GM19351 (cell line): ENCODE measurements around the gene ATP5IF1.
A peak's percentile ranks its signal among the peaks of the same experiment; 100 is the strongest.

Source experiments
- ATAC-seq: cut with Tn5 transposase; IDR thresholded peaks from one replicate; pipeline ENCODE4 v1.9.1; 2021; ENCODE audit warnings: mild to moderate bottlenecking, moderate library complexity; ENCODE audit not compliant: unreplicated experiment

ATP5IF1 gene

DNA sequence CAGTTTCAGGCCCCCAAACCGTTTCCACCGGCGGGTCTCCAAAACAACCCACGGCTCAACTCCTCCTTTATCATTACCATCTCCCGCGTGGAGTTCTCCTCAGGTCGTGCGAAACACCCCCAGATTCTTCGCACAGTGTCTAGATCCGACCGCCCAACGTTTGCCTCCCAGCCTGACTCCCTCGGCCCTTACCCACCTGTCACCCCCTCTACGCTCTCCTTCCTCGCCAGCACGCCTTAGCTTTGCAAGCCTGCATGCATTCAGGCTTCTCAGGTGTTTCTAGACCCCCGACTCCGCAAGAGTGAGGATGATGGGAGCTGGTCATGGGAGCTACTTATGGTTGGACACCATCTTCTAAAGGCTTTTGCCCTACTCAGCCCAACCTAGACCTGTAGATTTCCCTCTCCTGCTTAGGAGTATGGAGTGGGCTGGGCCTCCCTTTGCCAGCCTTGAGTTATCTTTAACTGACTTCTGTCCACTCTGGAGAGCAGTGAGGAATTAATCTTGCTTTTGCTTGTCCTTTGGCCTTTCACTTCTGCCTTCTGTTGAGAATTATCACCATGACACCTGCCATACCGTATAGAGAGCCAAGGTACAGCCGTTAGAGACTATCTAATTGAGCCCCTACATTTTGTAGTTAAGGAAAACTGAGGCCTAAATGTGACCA lies 865 bp downstream of the ATP5IF1 start:
- ATAC-seq = no peak

DNA sequence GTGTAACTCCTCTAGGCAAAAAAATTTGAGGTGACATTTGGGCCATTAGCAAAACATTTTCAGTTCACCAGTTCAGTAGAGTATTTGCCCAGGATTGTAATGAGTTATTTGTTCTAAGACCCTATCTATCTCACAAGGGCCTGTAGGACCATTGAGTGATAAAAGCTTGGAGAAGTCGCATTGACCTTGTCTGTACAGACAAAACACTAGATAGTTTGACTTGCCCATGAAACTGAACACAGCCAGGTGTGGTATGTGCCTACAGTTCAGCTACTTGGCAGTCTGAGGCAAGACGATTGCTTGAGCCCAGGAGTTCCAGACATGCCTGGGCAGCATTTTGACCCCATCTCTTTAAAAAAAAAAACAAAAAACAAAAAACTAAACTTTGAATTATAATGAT lies 3.1 kb downstream of the ATP5IF1 start:
- no peak for ATAC-seq

DNA sequence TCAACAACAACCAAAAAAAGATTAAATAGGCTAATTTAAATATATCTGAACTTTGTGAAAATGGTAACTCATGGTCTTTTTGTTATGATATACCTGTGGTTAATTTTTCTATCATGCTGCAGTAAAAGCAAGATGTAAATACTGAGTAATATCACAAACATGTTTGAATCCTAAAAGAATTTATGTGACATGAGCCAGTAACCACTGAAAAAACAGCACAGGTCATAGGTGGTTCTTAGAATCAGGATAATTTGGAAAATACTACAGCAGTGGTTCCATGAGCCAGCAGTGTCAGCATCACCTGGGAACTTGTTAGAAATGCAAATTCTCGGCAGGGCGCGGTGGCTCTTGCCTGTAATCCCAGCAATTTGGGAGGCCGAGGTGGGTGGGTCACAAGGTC lies 4.1 kb downstream of the ATP5IF1 start:
- no peak for ATAC-seq

DNA sequence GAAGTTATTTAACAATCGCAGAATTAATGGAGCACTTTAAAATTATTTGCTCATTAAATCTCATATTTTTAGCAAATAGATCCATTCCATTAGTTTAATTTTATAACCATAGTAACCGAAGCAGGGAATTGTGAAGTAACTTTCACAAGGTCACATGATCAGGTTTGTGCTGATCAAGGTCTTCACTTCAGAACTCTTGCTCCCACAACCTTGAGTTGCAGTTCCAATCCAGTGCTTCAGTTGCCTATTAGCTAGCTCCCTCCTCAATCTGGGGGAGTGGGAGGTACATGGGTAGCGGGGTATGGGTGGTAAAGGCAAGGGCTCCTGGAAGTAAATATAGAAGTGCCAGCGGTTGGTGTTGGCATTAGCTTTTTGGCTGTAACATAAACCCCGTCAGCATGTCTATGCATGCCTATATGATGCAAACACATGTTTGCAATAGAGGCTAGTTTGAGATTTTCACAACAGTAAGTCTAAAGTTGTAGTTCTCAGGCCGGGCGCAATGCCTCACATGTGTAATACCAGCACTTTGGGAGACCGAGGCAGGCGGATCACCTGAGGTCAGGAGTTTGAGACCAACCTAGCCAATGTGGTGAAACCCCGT lies 5.8 kb downstream of the ATP5IF1 start:
- no peak for ATAC-seq

DNA sequence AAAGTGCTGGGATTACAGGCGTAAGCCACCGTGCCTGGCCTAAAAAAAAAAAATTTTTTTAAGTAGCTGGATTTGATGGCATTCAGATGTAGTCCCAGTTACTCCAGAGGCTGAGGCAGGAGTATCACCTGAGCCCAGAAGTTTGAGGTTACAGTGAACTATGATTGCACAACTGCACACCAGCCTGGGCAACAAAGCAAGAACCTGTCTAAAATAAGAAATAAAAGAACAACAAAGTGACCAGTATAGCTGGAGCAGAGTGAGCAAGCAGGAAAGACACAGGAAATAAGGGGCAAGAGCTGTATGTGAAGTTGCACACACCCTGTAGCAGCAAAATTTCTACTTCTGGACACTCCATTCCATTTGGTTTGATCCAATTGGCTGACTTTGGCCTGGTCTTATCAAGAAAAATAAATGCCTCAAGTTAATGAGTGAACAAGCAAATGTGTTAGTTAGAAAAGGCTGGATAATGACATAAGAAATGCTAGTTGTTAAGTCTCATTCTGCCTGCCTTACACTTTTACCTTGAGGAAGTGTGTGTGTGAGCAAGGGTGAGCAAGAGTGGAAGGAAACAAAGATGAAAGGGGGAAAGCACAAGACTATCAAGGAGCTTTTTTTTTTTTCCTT lies 7.9 kb downstream of the ATP5IF1 start:
- ATAC-seq = no peak

DNA sequence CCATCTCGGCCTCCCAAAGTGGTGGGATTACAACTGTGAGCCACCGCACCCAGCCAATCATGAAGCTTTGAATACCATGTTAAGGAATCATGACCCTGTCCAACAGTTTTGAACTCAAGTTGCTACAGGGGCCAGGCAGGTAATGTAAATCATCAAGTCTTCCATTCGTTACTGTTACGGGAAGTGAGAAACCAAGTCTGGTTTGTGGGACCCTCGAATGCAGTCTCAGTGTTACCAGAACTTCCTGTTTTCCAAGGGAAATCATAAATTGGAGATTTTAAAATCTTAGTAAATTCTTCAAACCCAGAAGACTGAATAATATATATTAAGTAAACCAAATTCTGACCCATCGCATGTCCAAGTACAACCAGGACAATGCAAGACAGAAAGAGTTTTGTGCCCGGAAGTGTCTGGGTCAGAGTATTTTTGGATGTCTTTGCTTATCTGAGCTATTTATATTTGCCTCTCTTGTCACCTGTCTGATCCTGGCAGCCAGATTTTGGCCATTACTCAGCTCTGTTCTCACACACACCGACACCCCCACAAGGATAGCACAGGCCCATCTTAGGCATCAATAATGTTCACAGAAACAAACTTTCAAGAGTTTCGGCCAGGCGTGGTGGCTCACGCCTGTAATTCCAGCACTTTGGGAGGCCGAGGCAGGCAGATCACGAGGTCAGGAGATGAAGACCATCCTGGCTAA lies 8.8 kb downstream of the ATP5IF1 start:
- peak; percentile 29 for ATAC-seq

DNA sequence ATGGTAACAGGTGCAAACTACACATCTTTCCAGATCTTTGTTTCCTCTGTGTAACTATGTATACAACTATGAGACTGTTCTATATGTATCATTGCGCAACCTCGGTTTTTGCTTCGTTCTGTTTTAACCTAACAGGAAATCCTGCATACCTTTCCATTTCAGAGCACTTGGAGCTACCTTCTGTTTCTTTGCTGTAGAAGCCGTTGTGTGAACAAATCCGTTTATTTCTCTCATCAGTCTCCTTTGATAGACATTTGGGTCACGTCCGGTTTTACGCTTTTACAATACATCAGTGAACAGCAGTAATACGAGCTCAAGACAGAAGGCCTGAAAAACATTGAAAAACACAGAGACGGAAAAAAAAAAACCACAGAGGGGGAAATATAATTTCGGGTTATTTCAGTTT lies 10.5 kb downstream of the ATP5IF1 start:
- no peak for ATAC-seq

DNA sequence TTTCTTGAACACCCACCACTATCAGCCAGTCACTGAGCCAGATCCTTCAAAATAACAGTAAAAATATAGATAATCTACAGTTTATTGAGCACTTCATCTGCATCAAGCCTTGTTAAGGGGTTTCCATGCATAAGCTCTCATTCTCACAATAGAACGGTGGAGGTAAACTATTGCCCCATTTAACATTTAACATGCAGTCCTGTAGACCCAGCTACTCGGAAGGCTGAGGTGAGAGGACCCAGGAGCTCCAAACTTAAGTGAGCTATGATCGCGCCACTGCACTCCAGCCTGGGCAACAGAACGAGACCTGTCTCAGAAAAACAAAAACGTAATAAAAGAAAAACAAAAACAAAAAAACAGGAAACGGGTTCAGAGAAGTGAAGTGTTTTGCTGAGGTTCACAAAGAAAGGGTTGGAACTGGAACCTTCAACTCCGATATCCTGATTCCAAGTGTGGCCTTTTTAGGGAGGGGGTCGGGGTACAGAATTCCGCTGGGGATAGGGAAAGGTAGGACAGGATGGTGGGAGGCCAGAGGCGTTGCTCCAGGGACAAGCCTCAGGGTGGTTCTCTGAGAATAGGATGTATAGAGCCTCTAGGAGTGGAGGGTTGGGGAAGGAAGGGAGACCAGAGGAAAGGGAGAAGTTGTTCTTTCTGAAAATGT lies 11.8 kb downstream of the ATP5IF1 start:
- ATAC-seq = no peak

DNA sequence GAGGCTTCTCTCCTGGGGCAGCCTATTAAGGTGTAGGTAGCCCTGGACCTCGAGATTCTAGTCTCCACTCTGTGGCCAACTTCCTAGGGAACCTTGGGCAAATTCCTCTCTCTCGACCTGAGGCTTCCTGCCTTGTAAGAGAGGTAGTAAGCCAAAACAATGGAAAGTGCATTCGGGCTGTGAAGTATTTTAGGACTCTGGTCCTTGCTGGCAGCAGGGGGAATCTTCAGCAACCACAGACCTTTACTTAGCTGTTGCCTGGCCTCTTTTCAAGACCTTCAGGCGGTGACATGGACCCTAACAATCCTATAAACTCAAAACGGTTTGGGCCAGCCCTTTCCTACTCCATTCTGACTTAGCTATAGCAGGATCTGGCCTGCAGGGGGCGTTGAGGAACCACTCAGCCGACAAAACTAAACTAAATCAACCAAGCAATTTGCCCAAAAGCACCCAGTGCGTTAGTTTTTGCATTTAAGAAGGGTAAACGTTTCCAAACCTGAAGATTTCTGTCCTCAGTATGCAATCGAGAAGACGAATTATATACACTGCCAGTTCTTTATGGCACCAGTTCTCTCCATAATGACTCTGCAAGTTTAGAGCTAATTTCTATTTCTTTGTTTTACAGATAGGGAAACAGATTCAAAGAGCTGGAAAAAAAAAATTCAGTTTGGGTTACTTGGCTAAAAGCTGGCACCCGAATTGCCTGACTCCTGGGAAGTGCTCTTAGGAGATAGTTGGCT lies 12.5 kb downstream of the ATP5IF1 start:
- no peak for ATAC-seq

DNA sequence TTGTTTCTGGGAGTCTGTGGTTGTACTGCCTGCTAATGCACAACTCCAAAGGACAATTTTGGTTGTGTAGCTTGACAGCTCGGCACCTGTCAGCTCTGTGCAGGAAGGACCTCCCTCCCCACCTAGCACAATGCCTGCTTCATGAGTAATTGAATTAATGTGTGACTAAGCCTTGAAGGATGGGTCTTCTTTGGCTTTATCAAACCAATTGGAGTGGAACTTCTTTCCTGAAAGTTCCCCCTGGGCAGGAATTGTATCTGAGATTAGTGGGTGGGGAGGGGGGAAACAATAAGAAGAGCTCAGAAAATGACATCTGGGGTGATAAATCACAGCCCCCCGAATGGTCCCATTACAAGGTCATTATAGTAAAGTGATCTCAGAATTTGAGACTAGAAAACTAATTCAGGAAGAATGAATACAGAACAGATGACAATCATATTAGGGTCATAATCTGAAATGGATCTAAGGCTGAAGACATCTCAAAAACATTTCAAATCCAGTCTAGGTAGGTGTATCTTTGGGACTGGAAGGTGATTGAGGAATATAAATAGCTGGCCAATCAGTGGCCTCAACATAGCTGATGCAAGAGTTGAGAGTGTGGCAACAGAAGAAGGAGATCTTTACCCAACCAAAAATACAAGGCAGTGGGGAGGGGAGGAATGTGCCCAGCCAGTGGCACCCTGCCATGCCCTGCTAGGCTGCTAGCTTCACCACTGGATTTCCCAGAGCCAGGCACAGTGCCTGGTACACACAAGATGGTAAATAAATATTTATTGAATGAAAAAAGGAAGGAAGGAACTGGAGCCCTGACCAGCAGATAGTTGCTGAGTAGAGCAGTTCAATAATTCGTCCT lies 13.3 kb downstream of the ATP5IF1 start:
- no peak for ATAC-seq

DNA sequence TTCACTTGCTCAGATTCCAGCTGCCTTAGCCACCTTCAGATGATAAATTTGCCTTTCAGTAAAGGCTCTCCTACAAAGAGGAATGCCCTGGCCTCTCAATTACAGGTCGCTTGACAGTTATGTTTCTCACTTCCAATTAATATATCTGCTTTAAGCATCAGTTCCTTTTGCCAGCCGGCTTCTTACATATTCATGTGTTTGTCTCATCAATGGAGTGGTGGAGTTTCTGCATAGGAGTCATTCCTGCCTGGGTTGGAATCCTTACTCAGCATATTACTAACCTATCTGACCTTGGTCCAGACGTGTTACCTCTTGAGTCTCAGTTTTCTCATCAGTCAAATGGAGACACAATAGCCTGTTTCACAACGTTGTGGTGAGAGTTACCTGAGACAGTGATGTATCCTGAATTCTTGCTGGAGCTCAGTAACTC lies 14.0 kb downstream of the ATP5IF1 start:
- no peak for ATAC-seq

DNA sequence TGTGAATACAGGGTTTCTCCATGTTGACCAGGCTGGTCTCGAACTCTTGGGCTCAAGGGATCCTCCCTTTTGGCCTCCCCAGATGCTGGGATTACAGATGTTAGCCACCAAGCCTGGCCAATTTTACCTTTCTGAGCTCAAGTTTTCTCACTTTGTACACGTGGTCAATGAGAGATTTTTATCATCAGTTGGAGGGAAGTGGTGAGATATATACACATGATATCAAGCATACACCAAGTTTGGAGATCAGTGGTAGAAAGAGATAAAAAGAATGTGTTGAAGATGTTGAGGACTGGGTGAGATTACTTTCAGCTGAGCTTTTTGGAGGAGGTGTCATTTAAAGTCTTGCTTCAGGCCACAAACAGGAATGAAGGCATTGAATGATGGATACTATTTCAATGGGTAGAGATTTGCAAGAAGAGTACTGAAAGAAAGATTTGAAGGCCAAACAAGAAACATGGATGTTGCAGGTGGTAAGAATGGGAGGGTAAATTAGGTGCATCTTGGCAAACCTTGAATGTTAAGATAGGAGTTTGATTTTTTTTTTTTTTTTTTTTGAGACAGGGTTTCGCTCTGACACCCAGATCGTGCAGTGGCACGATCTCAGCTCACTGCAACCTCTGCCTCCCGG lies 20.4 kb downstream of the ATP5IF1 start:
- ATAC-seq = no peak

DNA sequence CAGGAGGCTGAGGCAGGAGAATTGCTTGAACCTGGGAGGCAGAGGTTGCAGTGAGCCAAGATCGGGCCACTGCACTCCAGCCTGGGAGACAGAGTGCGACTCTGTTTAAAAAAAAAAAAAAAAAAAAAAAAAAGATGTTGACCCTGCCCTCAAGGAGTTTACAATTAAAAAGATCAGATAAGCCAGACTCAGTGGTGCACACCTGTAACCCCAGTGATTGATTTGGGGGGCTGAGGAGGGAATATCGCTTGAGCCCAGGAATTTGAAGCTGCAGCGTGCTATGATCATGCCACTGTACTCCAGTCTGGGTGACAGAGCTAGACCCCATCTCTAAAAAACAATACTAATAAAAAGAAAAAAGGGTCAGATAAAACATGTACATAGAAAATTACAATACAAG lies 21.8 kb downstream of the ATP5IF1 start:
- ATAC-seq = no peak

DNA sequence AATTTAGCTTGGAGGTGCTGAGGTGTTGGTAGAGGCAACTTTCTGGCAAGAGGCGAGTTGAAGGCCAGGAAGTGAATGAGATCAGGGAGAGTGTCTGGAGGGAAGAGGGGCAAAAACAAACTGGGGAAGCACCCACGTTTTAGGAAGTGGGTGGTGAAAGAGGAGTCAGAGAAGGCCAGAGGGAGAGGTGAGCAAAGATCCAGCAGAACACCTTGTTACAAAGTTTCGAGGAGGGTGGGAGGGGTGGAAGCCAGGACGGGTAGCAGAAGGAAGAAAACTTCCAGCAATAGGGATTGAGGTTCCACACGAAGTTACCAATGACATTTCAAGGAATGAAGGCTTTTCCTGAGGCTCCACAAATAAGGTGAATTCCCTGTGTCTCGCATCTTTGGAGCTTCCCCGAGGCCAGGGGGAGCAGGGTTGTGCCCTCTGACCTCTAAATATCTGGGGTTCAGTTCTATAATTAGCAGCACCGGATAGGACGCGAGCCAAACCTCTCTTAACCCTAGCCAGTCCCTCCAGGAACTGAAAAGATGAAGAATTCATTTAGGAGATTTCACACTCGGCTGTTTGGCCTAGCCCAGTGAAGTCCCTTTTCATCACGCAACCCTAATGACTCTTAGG lies 22.8 kb downstream of the ATP5IF1 start:
- ATAC-seq = no peak

DNA sequence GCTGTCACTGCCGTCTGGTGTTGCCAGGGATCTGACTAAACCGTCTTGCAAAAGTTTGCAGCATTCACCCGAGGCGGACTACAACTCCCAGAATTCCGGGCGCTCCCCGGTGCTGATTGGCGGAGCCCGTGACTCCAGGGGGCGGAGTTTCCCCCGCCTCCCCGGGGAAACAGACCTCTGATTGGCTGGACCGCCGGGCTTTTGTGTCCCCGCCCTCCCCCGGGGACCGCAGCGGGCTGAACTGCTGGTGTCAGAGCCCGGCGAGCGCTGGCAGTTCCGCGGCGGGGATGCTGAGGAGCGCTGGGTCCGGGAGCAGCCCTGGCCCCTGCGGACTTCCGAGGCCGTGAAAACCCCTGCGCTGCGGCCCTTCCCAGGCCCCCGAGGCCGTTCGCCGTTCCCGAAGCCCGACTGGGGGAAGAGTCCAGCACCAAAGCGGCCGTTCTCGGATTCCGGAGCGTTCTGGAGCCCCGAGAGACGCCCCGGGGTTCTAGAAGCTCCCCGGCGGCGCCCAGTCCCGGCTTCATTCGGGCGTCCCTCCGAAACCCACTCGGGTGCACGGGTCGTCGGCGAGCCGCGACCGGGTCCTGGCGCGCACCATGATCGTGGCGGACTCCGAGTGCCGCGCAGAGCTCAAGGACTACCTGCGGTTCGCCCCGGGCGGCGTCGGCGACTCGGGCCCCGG lies 23.5 kb downstream of the ATP5IF1 start, which contains the start of gene SESN2:
TSS of gene SESN2 (plus strand) at position 267 of the 682 bp plus-strand sequence. CDS start at position 597, 330 bp downstream.
- ATAC-seq = peak; percentile 92

DNA sequence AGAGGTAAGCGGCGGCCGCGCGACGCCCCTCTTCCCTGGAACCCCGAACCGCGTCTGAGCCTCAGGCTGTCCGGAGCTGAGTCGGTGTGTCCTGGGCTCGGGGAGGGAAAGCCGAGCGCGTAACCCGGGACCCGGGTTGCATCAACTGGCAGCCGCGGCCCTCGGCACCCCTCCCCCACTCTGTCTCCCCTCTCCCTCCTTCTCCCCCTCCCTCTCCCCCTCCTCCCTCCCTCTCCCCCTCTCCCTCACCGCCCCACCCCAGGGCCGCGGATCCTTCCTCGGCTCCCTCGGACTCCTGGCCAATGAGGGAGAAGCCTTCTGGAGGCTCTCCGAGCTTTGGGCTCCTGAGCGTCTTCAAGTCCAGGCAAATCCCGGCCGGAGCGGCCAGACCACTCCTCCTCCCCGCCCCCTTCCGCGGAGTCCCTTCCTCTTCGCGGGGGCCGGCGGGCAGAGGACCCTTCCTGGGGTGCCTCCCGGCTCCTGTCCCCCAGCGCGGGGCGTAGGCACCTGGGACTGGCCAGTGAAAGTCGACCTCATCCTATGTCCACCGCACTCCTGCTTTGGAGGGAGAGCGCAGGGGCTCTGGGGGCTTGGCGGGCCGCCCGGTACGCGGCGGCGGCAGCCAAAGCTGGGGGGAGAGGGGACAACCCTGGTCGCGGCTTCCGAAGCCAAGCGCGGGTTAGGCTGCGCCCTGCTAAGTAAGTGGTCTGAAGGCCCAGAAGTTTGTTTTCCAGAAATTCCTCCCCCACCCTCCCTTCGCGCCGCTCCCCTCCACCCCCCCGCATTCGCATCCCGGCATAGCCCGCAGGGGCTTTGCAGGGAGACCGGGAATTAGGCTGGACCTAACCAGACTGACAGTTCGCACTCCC lies 24.2 kb downstream of the ATP5IF1 start:
- no peak for ATAC-seq

DNA sequence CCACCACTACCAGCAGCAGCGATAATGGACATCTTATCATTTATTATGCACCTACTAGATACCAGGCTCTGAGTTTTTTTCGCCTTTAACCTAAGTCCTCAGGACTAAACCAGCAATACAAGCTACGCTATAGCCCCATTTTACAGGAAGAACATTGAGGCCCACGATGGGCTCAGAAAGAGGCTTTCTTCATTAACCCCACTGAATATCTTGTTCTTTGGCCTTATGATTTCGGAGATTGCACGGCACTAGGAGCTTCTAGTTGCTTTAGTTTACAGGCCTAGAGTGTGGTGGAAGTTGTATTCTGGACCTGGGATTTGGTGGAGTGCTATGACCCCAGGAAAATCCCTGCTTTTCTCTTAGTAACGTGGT lies 24.9 kb downstream of the ATP5IF1 start:
- ATAC-seq = no peak
